Neural cell (in vitro differentiated cells): Measurements from ENCODE around the gene USP2. TPM values are rescaled to one million over a fixed set of nuclear protein-coding genes. Genes with fewer than 3 reads are reported as not detected.

Experiments used
- H2AFZ ChIP-seq: fragments of 200-600, 300-800 bp; sonication (generic), shearing (Covaris generic); 2 replicates; pipeline ENCODE4 v1.6.0; 2014; ENCODE audit warnings: low read depth, mild to moderate bottlenecking, antibody characterized with exemption, low read length, moderate library complexity
- H3F3A ChIP-seq: fragments of 200-600 bp; shearing (Covaris generic); 2 replicates; pipeline ENCODE4 v1.6.1; 2016; ENCODE audit warnings: mild to moderate bottlenecking, moderate library complexity, mixed read lengths, antibody characterized with exemption, low read length; ENCODE audit not compliant: insufficient read depth, poor library complexity, severe bottlenecking
- H3K27ac ChIP-seq: fragments of 200-600, 300-800 bp; sonication (generic), shearing (Covaris generic); 2 replicates; pipeline ENCODE4 v1.5.1; 2014; ENCODE audit warnings: mild to moderate bottlenecking, low read length, moderate library complexity
- H3K27me3 ChIP-seq: fragments of 300-800, 200-600 bp; sonication (generic), shearing (Covaris generic); 2 replicates; pipeline ENCODE4 v1.6.0; 2014; ENCODE audit warnings: mild to moderate bottlenecking, low read depth, low read length, moderate library complexity; ENCODE audit not compliant: insufficient read depth
- H3K36me3 ChIP-seq: fragments of 300-800, 200-600 bp; sonication (generic), shearing (Covaris generic); 2 replicates; pipeline ENCODE4 v1.5.1; 2014; ENCODE audit warnings: mild to moderate bottlenecking, antibody characterized with exemption, low read length, moderate library complexity; ENCODE audit not compliant: insufficient read depth
- H3K4me2 ChIP-seq: fragments of 300-800, 200-600 bp; sonication (generic), shearing (Covaris generic); 2 replicates; pipeline ENCODE4 v1.6.0; 2014; ENCODE audit warnings: mild to moderate bottlenecking, low read length
- H3K4me3 ChIP-seq: fragments of 300-800, 200-600 bp; sonication (generic), shearing (Covaris generic); 2 replicates; pipeline ENCODE4 v1.5.1; 2014; ENCODE audit warnings: mild to moderate bottlenecking, low read length, moderate library complexity
- H3K79me2 ChIP-seq: fragments of 200-600 bp; shearing (Covaris generic); replicated peaks from 2 replicates; pipeline ENCODE4 v1.6.0; 2014; ENCODE audit warnings: mild to moderate bottlenecking, low read length, moderate library complexity; ENCODE audit not compliant: insufficient read depth
- H3K9ac ChIP-seq: fragments of 300-800, 200-600 bp; sonication (generic), shearing (Covaris generic); 2 replicates; pipeline ENCODE4 v1.6.1; 2016; ENCODE audit warnings: mild to moderate bottlenecking, low read length, mixed read lengths
- H3K9me2 ChIP-seq: fragments of 200-600 bp; shearing (Covaris generic); 2 replicates; pipeline ENCODE4 v1.6.1; 2016; ENCODE audit warnings: mild to moderate bottlenecking, low read length, mixed read lengths; ENCODE audit not compliant: insufficient read depth
- H3K9me3 ChIP-seq: fragments of 200-600, 300-800 bp; sonication (generic), shearing (Covaris generic); 2 replicates; pipeline ENCODE4 v1.6.1; 2016; ENCODE audit warnings: mild to moderate bottlenecking, mixed run types, low read length, moderate library complexity, mixed read lengths
- H4K20me1 ChIP-seq: fragments of 200-600 bp; shearing (Covaris generic); 2 replicates; pipeline ENCODE4 v1.6.1; 2016; ENCODE audit warnings: mild to moderate bottlenecking, mixed run types; ENCODE audit not compliant: insufficient read depth
- CTCF ChIP-seq: fragments of 450-650 bp; IDR thresholded peaks from 2 replicates; pipeline ENCODE4 v1.5.1; 2014; ENCODE audit warnings: antibody characterized with exemption, mild to moderate bottlenecking, moderate library complexity; ENCODE audit not compliant: poor library complexity, severe bottlenecking
- EP300 ChIP-seq: fragments of 450-650 bp; conservative IDR thresholded peaks from 2 replicates; pipeline ENCODE4 v1.6.1; 2014; ENCODE audit warnings: antibody characterized with exemption, mild to moderate bottlenecking, moderate library complexity; ENCODE audit not compliant: poor library complexity, severe bottlenecking
- EZH2 ChIP-seq: fragments of 200-600, 300-800 bp; shearing (Covaris generic), sonication (generic); IDR thresholded peaks from 2 replicates; pipeline ENCODE4 v1.6.1; 2014; ENCODE audit warnings: antibody characterized with exemption, low read length, borderline replicate concordance, mild to moderate bottlenecking; ENCODE audit not compliant: insufficient read depth, poor library complexity, severe bottlenecking
- MXI1 ChIP-seq: fragments of 450-650 bp; conservative IDR thresholded peaks from 2 replicates; pipeline ENCODE4 v1.6.1; 2014; ENCODE audit warnings: antibody characterized with exemption, mild to moderate bottlenecking; ENCODE audit not compliant: poor library complexity, severe bottlenecking
- POLR2AphosphoS5 ChIP-seq: IDR thresholded peaks from 2 replicates; pipeline ENCODE4 v1.6.1; 2012
- RAD21 ChIP-seq: fragments of 450-650 bp; conservative IDR thresholded peaks from 2 replicates; pipeline ENCODE4 v1.6.1; 2014; ENCODE audit warnings: antibody characterized with exemption, mild to moderate bottlenecking, moderate library complexity
- SMC3 ChIP-seq: fragments of 450-650 bp; conservative IDR thresholded peaks from 2 replicates; pipeline ENCODE4 v1.6.1; 2014; ENCODE audit warnings: antibody characterized with exemption, mild to moderate bottlenecking, moderate library complexity; ENCODE audit not compliant: poor library complexity
- TAF1 ChIP-seq: IDR thresholded peaks from 2 replicates; pipeline ENCODE4 v1.6.1; 2012; ENCODE audit warnings: low read depth
- polyA plus RNA-seq: library from polyadenylated mRNA; depleted of rRNA; stranded (reverse); fragments of >200 nt; gene quantifications from 2 replicates; pipeline ENCODE4 v1.2.3, GENCODE V29; 2014
- TF ChIP-seq, protein P1 (sequence below): IDR thresholded peaks from 2 replicates; pipeline ENCODE4 v1.6.1; 2012; ENCODE audit warnings: borderline replicate concordance

USP2 gene
- polyA plus RNA-seq, 1 donor from 2014 or later = 0.59 TPM

- Histone ChIP-seq H3K36me3 (no peaks in the 10 kb centered on the region), H3K27ac (no peak overlapping the region), H3K9ac (no peak overlapping the region), H4K20me1 (no peaks in the 10 kb centered on the region), H3K9me2 (no peaks in the 10 kb centered on the region), H3K79me2 (no peaks in the 10 kb centered on the region), H3K4me2 (no peak overlapping the region), H3K4me3 (no peak overlapping the region), H3K9me3 (no peaks in the 10 kb centered on the region), H2AFZ (no peak overlapping the region), H3F3A (no peaks in the 10 kb centered on the region), H3K27me3 (no peaks in the 10 kb centered on the region)
- TF ChIP-seq MXI1 = no peak
- TF ChIP-seq RAD21 = peak; percentile 64
- peak; percentile 58 for TF ChIP-seq SMC3
- no peak for TF ChIP-seq POLR2AphosphoS5
- no peak for TF ChIP-seq TAF1
- TF ChIP-seq, protein P1, sequence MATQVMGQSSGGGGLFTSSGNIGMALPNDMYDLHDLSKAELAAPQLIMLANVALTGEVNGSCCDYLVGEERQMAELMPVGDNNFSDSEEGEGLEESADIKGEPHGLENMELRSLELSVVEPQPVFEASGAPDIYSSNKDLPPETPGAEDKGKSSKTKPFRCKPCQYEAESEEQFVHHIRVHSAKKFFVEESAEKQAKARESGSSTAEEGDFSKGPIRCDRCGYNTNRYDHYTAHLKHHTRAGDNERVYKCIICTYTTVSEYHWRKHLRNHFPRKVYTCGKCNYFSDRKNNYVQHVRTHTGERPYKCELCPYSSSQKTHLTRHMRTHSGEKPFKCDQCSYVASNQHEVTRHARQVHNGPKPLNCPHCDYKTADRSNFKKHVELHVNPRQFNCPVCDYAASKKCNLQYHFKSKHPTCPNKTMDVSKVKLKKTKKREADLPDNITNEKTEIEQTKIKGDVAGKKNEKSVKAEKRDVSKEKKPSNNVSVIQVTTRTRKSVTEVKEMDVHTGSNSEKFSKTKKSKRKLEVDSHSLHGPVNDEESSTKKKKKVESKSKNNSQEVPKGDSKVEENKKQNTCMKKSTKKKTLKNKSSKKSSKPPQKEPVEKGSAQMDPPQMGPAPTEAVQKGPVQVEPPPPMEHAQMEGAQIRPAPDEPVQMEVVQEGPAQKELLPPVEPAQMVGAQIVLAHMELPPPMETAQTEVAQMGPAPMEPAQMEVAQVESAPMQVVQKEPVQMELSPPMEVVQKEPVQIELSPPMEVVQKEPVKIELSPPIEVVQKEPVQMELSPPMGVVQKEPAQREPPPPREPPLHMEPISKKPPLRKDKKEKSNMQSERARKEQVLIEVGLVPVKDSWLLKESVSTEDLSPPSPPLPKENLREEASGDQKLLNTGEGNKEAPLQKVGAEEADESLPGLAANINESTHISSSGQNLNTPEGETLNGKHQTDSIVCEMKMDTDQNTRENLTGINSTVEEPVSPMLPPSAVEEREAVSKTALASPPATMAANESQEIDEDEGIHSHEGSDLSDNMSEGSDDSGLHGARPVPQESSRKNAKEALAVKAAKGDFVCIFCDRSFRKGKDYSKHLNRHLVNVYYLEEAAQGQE = no peak
- TF ChIP-seq EP300 = no peak
- TF ChIP-seq CTCF = peak; percentile 68
- no peak for TF ChIP-seq EZH2
Measured at GRCh38 chr11:119323532-119324033, 57.9 kb downstream of the USP2 start.

DNA sequence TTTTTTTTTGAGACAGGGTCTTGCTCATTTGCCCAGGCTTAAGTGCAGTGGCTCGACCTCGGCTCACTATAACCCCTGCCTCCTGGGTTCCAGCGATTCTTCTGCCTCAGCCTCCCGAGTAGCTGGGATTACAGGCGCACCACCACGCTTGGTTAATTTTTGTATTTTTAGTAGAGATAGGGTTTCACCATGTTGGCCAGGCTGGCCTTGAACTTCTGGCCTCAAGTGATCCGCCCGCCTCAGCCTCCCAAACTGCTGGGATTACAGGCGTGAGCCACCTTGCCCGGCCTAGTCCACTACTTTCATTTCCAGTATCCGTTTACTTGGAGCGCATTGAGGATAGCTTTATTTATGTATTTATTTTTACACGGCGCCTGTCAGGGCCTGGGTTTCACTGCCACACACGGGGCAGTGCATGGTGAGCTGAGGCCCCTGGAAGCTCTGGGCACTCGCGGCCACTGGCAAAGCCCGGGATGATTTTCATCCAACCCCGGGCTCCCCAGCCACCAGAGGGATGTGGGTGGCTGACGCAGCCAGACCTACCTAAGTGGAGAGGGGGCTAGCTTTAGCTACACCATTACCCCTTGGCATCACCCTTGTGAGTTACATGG lies 58.5 kb downstream of the USP2 start:
- TF ChIP-seq CTCF = no peak
- TF ChIP-seq EP300 = no peak
- TF ChIP-seq, protein P1 = no peak
- TF ChIP-seq EZH2 = no peak
- no peak for TF ChIP-seq POLR2AphosphoS5
- Histone ChIP-seq H3K4me2 (no peak overlapping the region), H3K9ac (no peak overlapping the region), H2AFZ (no peak overlapping the region), H3K9me2 (no peaks in the 10 kb centered on the region), H3K27ac (no peak overlapping the region), H3K36me3 (no peaks in the 10 kb centered on the region), H3K4me3 (no peak overlapping the region), H3K27me3 (no peaks in the 10 kb centered on the region), H4K20me1 (no peaks in the 10 kb centered on the region), H3K9me3 (no peaks in the 10 kb centered on the region), H3K79me2 (no peaks in the 10 kb centered on the region), H3F3A (no peaks in the 10 kb centered on the region)
